Skeletal muscle satellite cell (primary cell): Measurements from ENCODE around the gene APPBP2.
"Not testable (repeated sequence)": the region's sequence is repeated elsewhere in the genome, so short reads cannot be mapped to it uniquely, and the experiment has no call there.

Experiments used
- H3K27me3 ChIP-seq: 2 replicates; pipeline ENCODE4 v1.7.0; 2013; ENCODE audit warnings: low read length; ENCODE audit not compliant: control insufficient read depth, insufficient read depth
- H3K36me3 ChIP-seq: 2 replicates; pipeline ENCODE4 v1.7.0; 2013; ENCODE audit warnings: mild to moderate bottlenecking, control low read depth, low read length; ENCODE audit not compliant: insufficient read depth
- H3K4me1 ChIP-seq: 2 replicates; pipeline ENCODE4 v1.7.0; 2013; ENCODE audit warnings: low read length; ENCODE audit not compliant: control insufficient read depth, insufficient read depth
- H3K4me2 ChIP-seq: 2 replicates; pipeline ENCODE4 v1.7.0; 2013; ENCODE audit warnings: mild to moderate bottlenecking, low read length
- H3K4me3 ChIP-seq: 2 replicates; pipeline ENCODE4 v1.7.0; 2013; ENCODE audit warnings: low read length
- H3K9ac ChIP-seq: 2 replicates; pipeline ENCODE4 v1.7.0; 2013; ENCODE audit warnings: mild to moderate bottlenecking, low read depth, low read length, moderate library complexity
- H3K9me3 ChIP-seq: replicated peaks from 2 replicates; pipeline ENCODE4 v1.7.0; 2013; ENCODE audit warnings: mild to moderate bottlenecking, control low read depth, low read length

The APPBP2 gene

DNA sequence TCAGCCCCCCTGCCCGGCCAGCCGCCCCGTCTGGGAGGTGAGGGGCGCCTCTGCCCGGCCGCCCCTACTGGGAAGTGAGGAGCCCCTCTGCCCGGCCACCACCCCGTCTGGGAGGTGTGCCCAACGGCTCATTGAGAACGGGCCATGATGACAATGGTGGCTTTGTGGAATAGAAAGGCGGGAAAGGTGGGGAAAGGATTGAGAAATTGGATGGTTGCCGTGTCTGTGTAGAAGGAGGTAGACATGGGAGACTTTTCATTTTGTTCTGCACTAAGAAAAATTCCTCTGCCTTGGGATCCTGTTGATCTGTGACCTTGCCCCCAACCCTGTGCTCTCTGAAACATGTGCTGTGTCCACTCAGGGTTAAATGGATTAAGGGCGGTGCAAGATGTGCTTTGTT, 26.2 kb upstream of the APPBP2 start:
- H3K9ac ChIP-seq, H3K4me3 ChIP-seq, H3K4me1 ChIP-seq, H3K27me3 ChIP-seq, H3K36me3 ChIP-seq, H3K4me2 ChIP-seq, H3K9me3 ChIP-seq: not testable (repeated sequence)

DNA sequence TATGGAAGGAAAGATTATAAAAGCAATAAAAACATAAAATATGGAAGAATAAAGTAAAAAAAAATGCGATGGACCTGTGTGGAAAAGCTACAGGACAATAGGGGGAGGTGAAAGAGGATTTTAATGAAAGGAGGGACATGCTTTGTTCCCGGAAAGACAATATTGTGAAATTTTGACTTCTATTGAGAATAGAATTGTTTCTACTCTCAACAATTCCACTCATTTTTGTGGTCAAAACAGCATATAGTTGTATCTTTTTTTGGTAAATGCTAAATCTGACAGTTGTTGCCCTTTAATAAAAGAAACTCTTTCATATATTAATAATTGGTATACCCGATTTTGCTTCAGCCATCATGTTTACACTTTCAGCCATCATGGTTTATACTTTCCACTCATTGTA, 22.9 kb upstream of the APPBP2 start:
- no peaks in the 10 kb centered on the region for H3K9me3 ChIP-seq
- no peak overlapping the region for H3K9ac ChIP-seq
- no peak overlapping the region for H3K4me3 ChIP-seq
- H3K36me3 ChIP-seq = no peaks in the 10 kb centered on the region
- H3K4me1 ChIP-seq = no peaks in the 10 kb centered on the region
- no peaks in the 10 kb centered on the region for H3K27me3 ChIP-seq
- no peak overlapping the region for H3K4me2 ChIP-seq

DNA sequence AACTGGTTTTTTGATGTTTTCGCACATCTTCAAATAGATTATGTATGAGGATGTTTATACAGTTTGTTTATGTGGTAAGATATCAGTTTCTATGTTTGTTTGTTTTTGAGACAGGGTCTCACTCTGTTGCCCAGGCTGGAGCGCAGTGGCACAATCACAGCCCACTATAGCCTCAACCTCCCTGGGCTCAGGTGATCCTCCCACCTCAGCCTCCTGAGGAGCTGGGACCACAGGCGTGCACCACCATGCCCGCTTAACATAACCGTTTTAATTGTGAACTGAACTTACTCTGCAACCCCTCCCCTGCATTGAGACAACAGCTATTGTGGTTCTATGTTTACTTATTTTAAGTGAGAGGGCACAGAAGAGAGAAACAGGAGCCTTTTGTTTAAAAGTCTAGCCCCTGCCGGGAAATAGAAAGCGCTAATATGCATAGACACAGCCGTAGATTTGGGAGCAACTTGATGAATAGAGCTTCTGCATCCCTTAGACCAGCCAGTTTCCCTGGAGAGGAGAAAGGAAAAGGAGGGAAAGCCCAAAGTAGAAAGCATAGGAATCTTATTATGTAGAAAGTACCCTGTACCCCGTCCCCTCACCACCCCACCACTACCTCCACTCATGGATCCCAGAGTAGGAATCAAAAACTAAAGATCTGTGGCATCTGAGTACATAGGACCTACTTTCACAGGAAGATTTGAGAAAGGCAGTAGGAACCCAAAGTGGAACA, 19.6 kb upstream of the APPBP2 start:
- Histone ChIP-seq H3K4me2 (no peak overlapping the region), H3K4me1 (peaks cover 9% of the 10 kb centered on the region), H3K36me3 (no peaks in the 10 kb centered on the region), H3K27me3 (no peaks in the 10 kb centered on the region), H3K4me3 (no peak overlapping the region), H3K9ac (no peak overlapping the region), H3K9me3 (no peaks in the 10 kb centered on the region)

DNA sequence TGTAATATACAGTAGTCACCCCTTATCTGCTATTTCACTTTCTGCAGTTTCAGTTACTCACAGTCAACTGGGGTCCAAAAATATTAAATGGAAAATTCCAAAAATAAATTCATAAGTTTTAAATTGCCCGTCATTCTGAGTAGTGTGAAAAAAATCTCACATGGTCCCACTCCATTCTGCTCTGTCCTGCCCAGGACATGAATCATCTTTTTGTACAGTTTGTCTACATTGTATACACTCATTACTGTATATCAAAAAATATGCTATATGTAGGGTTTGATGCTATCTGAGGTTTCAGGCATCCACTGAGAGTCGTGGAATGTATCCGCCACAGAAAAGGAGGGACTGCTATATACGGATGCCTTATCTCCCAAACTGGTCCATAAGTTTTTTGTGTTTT, 16.0 kb upstream of the APPBP2 start:
- H3K36me3 ChIP-seq = no peaks in the 10 kb centered on the region
- H3K4me2 ChIP-seq = no peak overlapping the region
- no peaks in the 10 kb centered on the region for H3K27me3 ChIP-seq

DNA sequence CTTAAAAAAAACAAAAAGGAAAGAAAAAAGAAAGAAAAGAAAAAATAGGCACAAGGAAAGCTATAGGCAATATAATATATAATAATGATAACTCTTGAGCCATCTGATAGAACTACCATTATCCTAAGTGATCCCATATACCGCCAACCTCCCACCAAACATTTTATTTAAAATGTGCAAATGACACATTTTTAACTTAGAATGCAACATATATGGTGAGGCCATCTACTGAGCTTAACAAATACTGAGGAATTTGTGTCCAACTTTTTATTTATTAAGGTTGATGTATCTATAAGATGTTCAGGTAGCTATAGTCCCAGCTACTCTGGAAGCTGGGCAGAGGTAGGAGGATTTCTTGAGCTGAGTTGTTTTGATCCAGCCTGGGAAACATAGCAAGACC, 14.4 kb upstream of the APPBP2 start:
- Histone ChIP-seq H3K9me3 (no peaks in the 10 kb centered on the region), H3K4me3 (no peak overlapping the region), H3K9ac (no peak overlapping the region), H3K4me2 (no peak overlapping the region), H3K27me3 (no peaks in the 10 kb centered on the region), H3K4me1 (peaks cover 9% of the 10 kb centered on the region), H3K36me3 (no peaks in the 10 kb centered on the region)

More for the DNA sequence above, 16.0 kb upstream of the APPBP2 start:
- Histone ChIP-seq H3K9ac (no peak overlapping the region), H3K4me3 (no peak overlapping the region), H3K4me1 (peaks cover 9% of the 10 kb centered on the region), H3K9me3 (no peaks in the 10 kb centered on the region)

DNA sequence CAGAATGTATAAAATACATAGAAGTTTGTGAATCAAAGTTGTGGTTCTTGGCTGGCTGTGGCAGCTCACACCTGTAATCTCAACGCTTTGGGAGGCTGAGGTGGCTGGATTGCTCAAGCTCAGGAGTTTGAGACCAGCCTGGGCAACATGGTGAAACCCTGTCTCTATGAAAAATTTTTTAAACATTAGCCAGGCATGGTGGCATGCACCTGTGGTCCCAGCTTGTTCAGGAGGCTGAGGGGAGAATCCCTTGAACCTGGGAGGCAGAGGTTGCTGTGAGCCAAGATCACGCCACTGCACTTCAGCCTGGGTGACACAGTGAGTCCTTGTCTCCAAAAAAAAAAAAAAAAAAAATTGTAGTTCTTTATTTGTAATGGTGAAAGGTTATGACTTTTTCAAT, 13.8 kb upstream of the APPBP2 start:
- no peak overlapping the region for H3K4me3 ChIP-seq
- H3K9ac ChIP-seq = no peak overlapping the region
- H3K4me2 ChIP-seq = no peak overlapping the region
- H3K36me3 ChIP-seq = no peaks in the 10 kb centered on the region
- H3K4me1 ChIP-seq = peaks cover 12% of the 10 kb centered on the region
- no peaks in the 10 kb centered on the region for H3K27me3 ChIP-seq
- H3K9me3 ChIP-seq = no peaks in the 10 kb centered on the region

DNA sequence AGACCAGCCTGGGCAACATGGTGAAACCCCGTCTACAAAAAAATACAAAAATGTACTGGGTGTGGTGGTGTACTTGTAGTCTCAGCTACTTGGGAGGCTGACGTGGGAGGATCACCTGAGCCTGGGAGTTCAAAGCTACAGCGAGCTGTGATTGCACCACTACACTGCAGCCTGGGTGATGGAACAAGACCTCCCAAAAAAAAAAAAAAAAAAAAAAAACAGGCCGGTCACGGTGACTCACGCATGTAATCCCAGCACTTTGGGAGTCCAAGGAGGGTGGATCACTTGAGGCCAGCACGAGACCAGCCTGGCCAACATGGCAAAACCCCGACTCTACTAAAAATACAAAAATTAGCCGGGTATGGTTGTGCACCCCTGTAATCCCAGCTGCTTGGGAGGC, 12.7 kb upstream of the APPBP2 start:
- Histone ChIP-seq H3K27me3 (no peaks in the 10 kb centered on the region), H3K9ac (no peak overlapping the region), H3K4me1 (peaks cover 12% of the 10 kb centered on the region), H3K9me3 (no peaks in the 10 kb centered on the region), H3K4me3 (no peak overlapping the region), H3K36me3 (no peaks in the 10 kb centered on the region), H3K4me2 (no peak overlapping the region)

DNA sequence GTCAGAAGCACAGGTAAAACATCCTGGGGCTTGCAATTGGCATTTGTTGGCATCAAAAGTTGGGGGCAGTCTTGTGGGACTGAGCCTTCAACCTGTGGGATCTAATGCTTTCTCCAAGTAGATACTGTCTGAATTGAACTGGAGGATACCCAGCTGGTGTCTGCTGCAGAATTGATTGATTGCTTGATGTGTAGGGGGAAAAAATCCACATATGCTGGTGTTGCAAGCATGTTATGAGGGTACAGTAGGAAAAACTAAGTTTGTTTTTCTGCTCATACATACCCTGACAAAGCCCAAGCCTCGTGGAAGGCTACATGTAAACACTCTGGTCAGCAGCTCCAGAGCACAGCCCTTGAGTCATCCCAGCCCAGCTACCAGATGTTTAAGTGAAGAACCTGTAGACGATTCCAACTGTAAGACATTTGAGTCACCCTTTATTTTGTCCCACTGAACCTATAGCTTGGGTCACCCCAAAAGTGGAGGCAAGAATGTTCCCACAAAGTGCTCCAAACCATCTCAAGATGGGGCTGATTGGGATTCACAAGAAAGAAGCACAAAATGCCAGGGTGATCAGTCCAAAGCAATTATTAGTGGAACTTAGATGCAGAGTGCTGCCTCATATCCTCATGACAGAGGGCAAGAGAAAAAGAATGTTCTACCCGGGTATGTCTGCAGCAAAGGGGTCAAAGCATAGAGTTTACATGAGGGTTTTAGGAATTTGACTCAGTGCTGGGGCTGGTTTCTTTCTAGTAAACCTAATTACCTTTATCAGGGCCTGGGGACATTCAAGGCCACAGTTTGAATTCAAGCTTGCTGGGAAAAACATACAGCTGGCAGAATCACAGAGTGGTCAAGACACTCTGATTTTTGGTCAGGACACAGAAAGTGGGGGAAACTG, 9.6 kb upstream of the APPBP2 start:
- Histone ChIP-seq H3K4me2 (no peak overlapping the region), H3K4me1 (peaks cover 3% of the 10 kb centered on the region), H3K4me3 (no peak overlapping the region), H3K36me3 (no peaks in the 10 kb centered on the region), H3K27me3 (no peaks in the 10 kb centered on the region), H3K9ac (no peak overlapping the region), H3K9me3 (no peaks in the 10 kb centered on the region)

DNA sequence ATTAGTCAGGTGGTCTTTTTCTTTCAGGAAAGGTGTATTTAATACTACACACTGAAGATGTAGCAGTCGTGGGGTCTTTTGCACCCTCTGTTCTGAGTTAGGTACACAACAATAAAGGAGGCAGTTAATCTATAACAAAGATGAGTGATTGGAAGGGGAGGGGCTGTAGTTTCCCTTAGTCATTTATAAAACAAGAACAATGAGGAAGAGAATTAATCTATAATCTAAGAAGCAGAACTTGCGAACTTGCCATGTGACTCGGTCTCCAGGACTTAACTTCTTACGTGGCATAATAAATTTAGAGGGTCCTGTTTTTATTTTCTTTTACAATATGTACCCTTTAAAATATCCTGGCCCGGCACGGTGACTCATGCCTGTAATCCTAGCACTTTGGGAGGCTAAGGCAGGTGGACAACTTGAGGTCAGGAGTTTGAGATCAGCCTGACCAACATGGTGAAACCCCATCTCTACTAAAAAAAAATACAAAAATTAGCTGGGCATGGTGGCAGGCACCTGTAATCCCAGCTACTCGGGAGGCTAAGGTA, 8.6 kb upstream of the APPBP2 start:
- Histone ChIP-seq H3K9me3 (no peaks in the 10 kb centered on the region), H3K27me3 (no peaks in the 10 kb centered on the region), H3K4me2 (no peak overlapping the region), H3K4me1 (peaks cover 3% of the 10 kb centered on the region), H3K9ac (no peak overlapping the region), H3K36me3 (no peaks in the 10 kb centered on the region), H3K4me3 (no peak overlapping the region)

DNA sequence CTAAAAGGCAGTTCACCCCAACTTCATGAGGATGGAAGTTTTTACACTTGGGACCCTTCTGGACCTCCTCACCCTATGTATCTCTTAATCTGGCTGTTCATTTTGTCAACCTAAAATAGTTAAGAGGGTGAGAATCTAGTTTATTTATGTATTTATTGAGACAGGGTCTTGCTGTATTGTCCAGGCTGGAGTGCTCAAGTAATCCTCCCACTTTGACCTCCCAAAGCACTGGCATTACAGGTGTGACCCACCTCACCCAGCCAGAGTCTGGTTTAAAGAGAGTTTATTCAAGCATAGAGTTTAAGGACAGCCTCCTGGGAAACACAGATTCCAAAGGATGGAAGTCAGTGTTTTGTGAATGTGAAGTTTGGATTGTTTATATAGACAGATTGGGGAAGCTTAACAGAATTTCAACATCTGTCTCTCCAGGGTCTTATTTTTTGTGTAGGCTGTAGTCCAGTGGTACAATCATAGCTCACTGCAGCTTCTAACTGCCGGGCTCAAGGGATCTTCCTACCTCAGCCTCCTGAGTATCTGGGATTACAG, 8.0 kb upstream of the APPBP2 start:
- Histone ChIP-seq H3K36me3 (no peaks in the 10 kb centered on the region), H3K4me1 (peaks cover 3% of the 10 kb centered on the region), H3K27me3 (no peaks in the 10 kb centered on the region), H3K9me3 (no peaks in the 10 kb centered on the region), H3K4me2 (no peak overlapping the region), H3K9ac (no peak overlapping the region), H3K4me3 (no peak overlapping the region)

DNA sequence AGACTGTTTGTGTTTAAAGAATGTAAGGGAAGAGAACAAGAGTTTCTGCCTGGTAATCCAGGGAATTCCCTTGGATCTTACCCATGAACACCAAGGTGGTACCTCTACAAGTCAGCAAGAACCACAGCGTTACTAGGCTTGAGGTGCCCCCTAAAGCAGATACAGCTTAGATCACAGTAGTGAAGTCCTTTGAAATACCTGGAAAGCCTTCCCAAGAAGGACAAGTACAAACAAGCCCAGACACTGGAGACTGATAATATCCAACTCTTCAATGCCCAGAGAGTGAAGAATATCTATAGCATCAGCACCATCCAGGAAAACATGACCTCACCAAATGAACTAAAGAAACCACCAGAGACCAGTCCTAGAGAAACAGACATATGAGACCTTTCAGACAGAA, 3.8 kb upstream of the APPBP2 start:
- H3K27me3 ChIP-seq = no peaks in the 10 kb centered on the region
- H3K9me3 ChIP-seq = no peaks in the 10 kb centered on the region
- no peak overlapping the region for H3K4me2 ChIP-seq
- no peak overlapping the region for H3K4me3 ChIP-seq
- H3K9ac ChIP-seq = no peak overlapping the region
- H3K36me3 ChIP-seq = no peaks in the 10 kb centered on the region
- peaks cover 4% of the 10 kb centered on the region for H3K4me1 ChIP-seq
